Measurements from ENCODE around the gene TIMM13. TPM values are rescaled to one million over a fixed set of nuclear protein-coding genes. Genes with fewer than 3 reads are reported as not detected.
A peak's percentile ranks its signal among the peaks of the same experiment; 100 is the strongest.

TIMM13 gene
- 10 to 100 TPM; 34.2 to 52.8 (median 44.9) TPM for total RNA-seq

- H3K4me3 ChIP-seq (ENCODE audit: low read depth, poor library complexity, severe bottlenecking): peak within 1 kb of the TSS; percentile 84
- WGBS, 2 donors: 1% methylated on average over 42 to 53 of the region's 77 CpGs
- no peak for TF ChIP-seq CTCF (IDR thresholded peaks at IDR 0.05)
- no peak for TF ChIP-seq POLR2A (IDR thresholded peaks at IDR 0.05)
- DNase-seq (ENCODE audit: low spot score in 2 of 2): peak; percentile 96 to 99
- intact Hi-C loops (cut with DNase I; ENCODE audit: low total_unique reads): no loop called here
Measured at GRCh38 chr19:2427429-2428320, at the start of gene TIMM13. TIMM13 (minus strand) TSS chr19:2427586; CDS start chr19:2427533, 53 bp downstream.

- H3K4me3 ChIP-seq (ENCODE audit: low read depth, poor library complexity, severe bottlenecking): peak overlapping the region; percentile 92
- intact Hi-C loops (cut with DNase I; ENCODE audit: low total_unique reads): loop anchor here (5.0 kb wide), 1 partner anchor 66 kb away; no protein-coding TSS in a partner anchor
- no peak for DNase-seq (ENCODE audit: low spot score in 2 of 2)
- 0 to 1% methylated on average over 22 to 30 of the region's 42 CpGs for WGBS, 2 donors
- TF ChIP-seq CTCF (IDR thresholded peaks at IDR 0.05) (no peak), POLR2A (IDR thresholded peaks at IDR 0.05) (no peak)
Measured at GRCh38 chr19:2476451-2477140, 49.2 kb upstream of the TIMM13 start.

- intact Hi-C loops (cut with DNase I; ENCODE audit: low total_unique reads): loop anchor here (2.0 to 5.0 kb wide), 2 partner anchors 66 to 135 kb away; no protein-coding TSS in a partner anchor
- WGBS, 2 donors: 0 to 1% methylated on average over 53 to 58 of the region's 70 CpGs
- peak in 1 of 2 donors; percentile 100 for TF ChIP-seq POLR2A (IDR thresholded peaks at IDR 0.05)
- TF ChIP-seq CTCF (IDR thresholded peaks at IDR 0.05): no peak
- DNase-seq (ENCODE audit: low spot score in 2 of 2): peak; percentile 98 to 99
- H3K4me3 ChIP-seq (ENCODE audit: low read depth, poor library complexity, severe bottlenecking): peak within 1 kb of the TSS; percentile 92
Measured at GRCh38 chr19:2475702-2476450, 48.5 kb upstream of the TIMM13 start, which contains the start of gene GADD45B. GADD45B (plus strand) TSS chr19:2476127; CDS start chr19:2476359, 232 bp downstream.

- TF ChIP-seq CTCF (IDR thresholded peaks at IDR 0.05) (no peak), POLR2A (IDR thresholded peaks at IDR 0.05) (no peak)
- 0 to 1% methylated on average over 21 to 30 of the region's 45 CpGs for WGBS, 2 donors
- H3K4me3 ChIP-seq (ENCODE audit: low read depth, poor library complexity, severe bottlenecking): peak overlapping the region; percentile 35
- intact Hi-C loops (cut with DNase I; ENCODE audit: low total_unique reads): loop anchor here (2.0 to 5.0 kb wide), 2 partner anchors 67 to 136 kb away; no protein-coding TSS in a partner anchor
- peak in 1 of 2 donors; percentile 93 for DNase-seq (ENCODE audit: low spot score in 2 of 2)
Measured at GRCh38 chr19:2475018-2475701, 47.8 kb upstream of the TIMM13 start.

Measured in lower leg skin (tissue), 4 donors.